Stomach (tissue), 9 donors: ENCODE measurements around the gene SDC3. TPM values are rescaled to one million over a fixed set of nuclear protein-coding genes. Genes with fewer than 3 reads are reported as not detected.
A peak's percentile ranks its signal among the peaks of the same experiment; 100 is the strongest.

ENCODE experiments used
- DNase-seq, 2 donors: peaks; one replicate each; pipeline versions ENCODE4 v3.0.0 to v3.0.0-alpha.2; 2013 to 2019
- H3K27ac ChIP-seq, 5 donors: fragments of 200-600 bp in 4 of 5; sonication (generic) in 4 of 5; one replicate each; pipeline ENCODE4 v1.5.1; 2013 to 2019; ENCODE audit warnings: mild to moderate bottlenecking in 1 of 5, moderate library complexity in 1 of 5
- H3K27me3 ChIP-seq, 3 donors: fragments of 200-600 bp; sonication (generic); one replicate each; pipeline ENCODE4 v1.5.1; 2017 to 2019; ENCODE audit warnings: mixed run types in 1 of 3
- H3K36me3 ChIP-seq, 4 donors: fragments of 200-600 bp; sonication (generic); 1 replicate in 3 of 4; 2 replicates in 1 of 4; pipeline ENCODE4 v1.5.1; 2016 to 2019
- H3K4me1 ChIP-seq, 4 donors: fragments of 200-600 bp; sonication (generic); one replicate each; pipeline ENCODE4 v1.5.1; 2016 to 2019
- H3K4me3 ChIP-seq, 4 donors: fragments of 200-600 bp; sonication (generic) in 3 of 4; one replicate each; pipeline ENCODE4 v1.5.1; 2016 to 2019; ENCODE audit warnings: mild to moderate bottlenecking in 1 of 4
- H3K9me3 ChIP-seq, 4 donors: fragments of 200-600 bp; sonication (generic); one replicate each; pipeline ENCODE4 v1.5.1; 2016 to 2019
- CTCF ChIP-seq, 7 experiments: fragments of 450-650 bp in 4 of 7; fragments of 200-600 bp in 3 of 7; sonication (generic) in 3 of 7; IDR thresholded peaks; one replicate each; pipeline ENCODE4 v1.5.1; 2016 to 2019; ENCODE audit warnings: antibody characterized with exemption in 7 of 7, control low read depth in 2 of 7, mild to moderate bottlenecking in 1 of 7
- EP300 ChIP-seq: sonication (generic); formaldehyde crosslinking; IDR thresholded peaks from one replicate; pipeline ENCODE4 v1.6.1; 2017; ENCODE audit warnings: antibody characterized with exemption
- POLR2A ChIP-seq, 4 donors: fragments of 450-650 bp; IDR thresholded peaks; one replicate each; pipeline ENCODE4 v1.6.1; 2016; ENCODE audit warnings: antibody characterized with exemption in 4 of 4, control low read depth in 2 of 4, mild to moderate bottlenecking in 1 of 4, moderate library complexity in 1 of 4
- POLR2AphosphoS5 ChIP-seq, 3 donors: sonication (generic); formaldehyde crosslinking; IDR thresholded peaks; one replicate each; pipeline ENCODE4 v1.6.1; 2016; ENCODE audit warnings: antibody characterized with exemption in 3 of 3
- WGBS, 5 donors: extraction: QIAGEN DNeasy Blood & Tissue Kit in 3 of 5; methylation state at CpG; one replicate each; pipeline versions ENCODE4 v1.1.5 to v1.1.7; 2013 to 2018; 5-methylcytosine and 5-hydroxymethylcytosine counted together
- intact Hi-C: fragments of 100-400 bp; cut with DNase I; formaldehyde crosslinking; loops from one replicate; pipeline ENCODE4 v1.15.1; 2023; ENCODE audit warnings: low total_unique reads
- polyA plus RNA-seq, 3 donors: library from polyadenylated mRNA; stranded (reverse); fragments of 200-250 nt; gene quantifications; one replicate each; pipeline ENCODE4 v1.2.3, GENCODE V29; 2013
- total RNA-seq, 5 donors: library from RNA; depleted of rRNA; stranded (reverse); fragments of >200 nt; gene quantifications; one replicate each; pipeline versions ENCODE4 v1.1.0 to v1.2.3, GENCODE V29; 2014 to 2016
- donor health status: healthy with polysubstance abuse.
- donor health status: Bipolar disorder and iron deficiency.
- donor health status: healthy.

Gene SDC3
- total and polyA plus RNA-seq, 8 donors = 0.58 to 47.2 (median 15.2) TPM

GRCh38 chr1:30824736-30825429, 83.7 kb downstream of the SDC3 start:
- Histone ChIP-seq H3K36me3 (no peaks in the 10 kb centered on the region), H3K4me1 (peaks cover 22 to 47% (median 34%) of the 10 kb centered on the region in 4 donors), H3K27ac (peak overlapping the region; percentile 92 to 97 (median 94)), H3K27me3 (peaks cover 0 to 17% (median 0%) of the 10 kb centered on the region in 3 donors), H3K9me3 (no peaks in the 10 kb centered on the region), H3K4me3 (peak overlapping the region; percentile 26 to 48 (median 38))
- WGBS, 5 donors = 19 to 26% (median 22%) methylated on average over 10 to 12 of the region's 12 CpGs
- DNase-seq = no peak
- TF ChIP-seq CTCF (IDR thresholded peaks at IDR 0.05) = no peak
- TF ChIP-seq POLR2A (IDR thresholded peaks at IDR 0.05) = no peak
- no peak for TF ChIP-seq POLR2AphosphoS5 (IDR thresholded peaks at IDR 0.05)
- no peak for TF ChIP-seq EP300
- intact Hi-C loops = no loop called here

GRCh38 chr1:30823969-30824735, 84.4 kb downstream of the SDC3 start:
- TF ChIP-seq POLR2AphosphoS5 (IDR thresholded peaks at IDR 0.05) = peak; percentile 55 to 87 (median 70)
- peak in 2 of 4 donors; percentile 68 to 76 for TF ChIP-seq POLR2A (IDR thresholded peaks at IDR 0.05)
- no peak for TF ChIP-seq EP300
- intact Hi-C loops = no loop called here
- peaks cover 22 to 49% (median 36%) of the 10 kb centered on the region in 4 donors for H3K4me1 ChIP-seq
- H3K27me3 ChIP-seq = peaks cover 0 to 17% (median 0%) of the 10 kb centered on the region in 3 donors
- peak; percentile 95 to 98 for DNase-seq
- 0 to 1% (median 1%) methylated on average over 38 to 44 of the region's 44 CpGs for WGBS, 5 donors
- peak overlapping the region; percentile 26 to 48 (median 38) for H3K4me3 ChIP-seq
- peak overlapping the region; percentile 92 to 97 (median 94) for H3K27ac ChIP-seq
- H3K9me3 ChIP-seq = no peaks in the 10 kb centered on the region
- H3K36me3 ChIP-seq = no peaks in the 10 kb centered on the region

- peaks cover 22 to 49% (median 38%) of the 10 kb centered on the region in 4 donors for H3K4me1 ChIP-seq
- H3K27ac ChIP-seq = peak overlapping the region; percentile 92 to 97 (median 94)
- no peaks in the 10 kb centered on the region for H3K9me3 ChIP-seq
- DNase-seq = no peak
- TF ChIP-seq POLR2AphosphoS5 (IDR thresholded peaks at IDR 0.05) (no peak), EP300 (no peak), POLR2A (IDR thresholded peaks at IDR 0.05) (no peak), CTCF (IDR thresholded peaks at IDR 0.05) (no peak)
- H3K36me3 ChIP-seq = no peaks in the 10 kb centered on the region
- 25 to 48% (median 32%) methylated on average over 2 to 3 of the region's 3 CpGs for WGBS, 5 donors
- peaks cover 0 to 17% (median 0%) of the 10 kb centered on the region in 3 donors for H3K27me3 ChIP-seq
- H3K4me3 ChIP-seq = peak overlapping the region; percentile 26 to 48 (median 38)
- intact Hi-C loops = no loop called here
Observed at GRCh38 chr1:30823627-30823968, 85.0 kb downstream of the SDC3 start.

- no peak overlapping the region for H3K4me3 ChIP-seq
- intact Hi-C loops = no loop called here
- peak in 1 of 2 donors; percentile 52 for DNase-seq
Observed at GRCh38 chr1:30822966-30823581, 85.5 kb downstream of the SDC3 start.

More at GRCh38 chr1:30822966-30823581, 85.5 kb downstream of the SDC3 start:
- no peaks in the 10 kb centered on the region for H3K9me3 ChIP-seq
- peak overlapping the region; percentile 92 to 97 (median 94) for H3K27ac ChIP-seq
- H3K27me3 ChIP-seq = peaks cover 0 to 23% (median 0%) of the 10 kb centered on the region in 3 donors
- H3K36me3 ChIP-seq = no peaks in the 10 kb centered on the region
- 52 to 63% (median 60%) methylated on average over 6 of the region's 6 CpGs for WGBS, 5 donors
- H3K4me1 ChIP-seq = peaks cover 22 to 53% (median 38%) of the 10 kb centered on the region in 4 donors
- no peak for TF ChIP-seq CTCF (IDR thresholded peaks at IDR 0.05)
- TF ChIP-seq EP300 = no peak
- no peak for TF ChIP-seq POLR2A (IDR thresholded peaks at IDR 0.05)
- no peak for TF ChIP-seq POLR2AphosphoS5 (IDR thresholded peaks at IDR 0.05)
